Measurements from ENCODE around the gene NEURL3.

NEURL3 gene

GRCh38 chr2:96509114-96509846 is 4.1 kb upstream of the NEURL3 start:
- H3K9me3 ChIP-seq (ENCODE audit: control insufficient read depth, insufficient read depth, low read length) = no peaks in the 10 kb centered on the region
- peak overlapping the region; percentile 54 for H3K9ac ChIP-seq (ENCODE audit: low read depth, low read length)
- H3K27me3 ChIP-seq (ENCODE audit: control insufficient read depth, insufficient read depth, low read length) = peaks cover 22% of the 10 kb centered on the region
- no peaks in the 10 kb centered on the region for H3K36me3 ChIP-seq (ENCODE audit: control insufficient read depth, insufficient read depth, low read length)
- H3K4me1 ChIP-seq (ENCODE audit: control insufficient read depth, insufficient read depth, low read length) = no peaks in the 10 kb centered on the region
- H3K4me3 ChIP-seq (ENCODE audit: low read depth, low read length) = peak overlapping the region; percentile 55

GRCh38 chr2:96508521-96509113 is 3.5 kb upstream of the NEURL3 start:
- H3K4me3 ChIP-seq (ENCODE audit: low read depth, low read length) = peak overlapping the region; percentile 30
- H3K9ac ChIP-seq (ENCODE audit: low read depth, low read length) = no peak overlapping the region
- H3K4me1 ChIP-seq (ENCODE audit: control insufficient read depth, insufficient read depth, low read length) = no peaks in the 10 kb centered on the region

GRCh38 chr2:96507957-96508520 is 2.9 kb upstream of the NEURL3 start:
- no peaks in the 10 kb centered on the region for H3K36me3 ChIP-seq (ENCODE audit: control insufficient read depth, insufficient read depth, low read length)
- H3K4me1 ChIP-seq (ENCODE audit: control insufficient read depth, insufficient read depth, low read length) = no peaks in the 10 kb centered on the region
- H3K9ac ChIP-seq (ENCODE audit: low read depth, low read length) = no peak overlapping the region
- H3K4me3 ChIP-seq (ENCODE audit: low read depth, low read length) = peak overlapping the region; percentile 30
- H3K9me3 ChIP-seq (ENCODE audit: control insufficient read depth, insufficient read depth, low read length) = no peaks in the 10 kb centered on the region
- peaks cover 22% of the 10 kb centered on the region for H3K27me3 ChIP-seq (ENCODE audit: control insufficient read depth, insufficient read depth, low read length)

More at GRCh38 chr2:96508521-96509113, 3.5 kb upstream of the NEURL3 start:
- Histone ChIP-seq H3K9me3 (ENCODE audit: control insufficient read depth, insufficient read depth, low read length) (no peaks in the 10 kb centered on the region), H3K36me3 (ENCODE audit: control insufficient read depth, insufficient read depth, low read length) (no peaks in the 10 kb centered on the region), H3K27me3 (ENCODE audit: control insufficient read depth, insufficient read depth, low read length) (peaks cover 22% of the 10 kb centered on the region)

- H3K36me3 ChIP-seq (ENCODE audit: control insufficient read depth, insufficient read depth, low read length) = no peaks in the 10 kb centered on the region
These were observed 1.7 kb upstream of the NEURL3 start for GRCh38 chr2:96506907-96507240.

GRCh38 chr2:96506016-96506906 is 1.1 kb upstream of the NEURL3 start:
- Histone ChIP-seq H3K27me3 (ENCODE audit: control insufficient read depth, insufficient read depth, low read length) (peaks cover 22% of the 10 kb centered on the region), H3K9me3 (ENCODE audit: control insufficient read depth, insufficient read depth, low read length) (no peaks in the 10 kb centered on the region), H3K4me1 (ENCODE audit: control insufficient read depth, insufficient read depth, low read length) (peaks cover 2% of the 10 kb centered on the region), H3K4me3 (ENCODE audit: low read depth, low read length) (no peak overlapping the region), H3K9ac (ENCODE audit: low read depth, low read length) (no peak overlapping the region), H3K36me3 (ENCODE audit: control insufficient read depth, insufficient read depth, low read length) (no peaks in the 10 kb centered on the region)

More at GRCh38 chr2:96506907-96507240, 1.7 kb upstream of the NEURL3 start:
- Histone ChIP-seq H3K27me3 (ENCODE audit: control insufficient read depth, insufficient read depth, low read length) (peaks cover 22% of the 10 kb centered on the region), H3K9me3 (ENCODE audit: control insufficient read depth, insufficient read depth, low read length) (no peaks in the 10 kb centered on the region), H3K4me1 (ENCODE audit: control insufficient read depth, insufficient read depth, low read length) (peaks cover under 1% of the 10 kb centered on the region), H3K9ac (ENCODE audit: low read depth, low read length) (no peak overlapping the region), H3K4me3 (ENCODE audit: low read depth, low read length) (no peak overlapping the region)

DNA sequence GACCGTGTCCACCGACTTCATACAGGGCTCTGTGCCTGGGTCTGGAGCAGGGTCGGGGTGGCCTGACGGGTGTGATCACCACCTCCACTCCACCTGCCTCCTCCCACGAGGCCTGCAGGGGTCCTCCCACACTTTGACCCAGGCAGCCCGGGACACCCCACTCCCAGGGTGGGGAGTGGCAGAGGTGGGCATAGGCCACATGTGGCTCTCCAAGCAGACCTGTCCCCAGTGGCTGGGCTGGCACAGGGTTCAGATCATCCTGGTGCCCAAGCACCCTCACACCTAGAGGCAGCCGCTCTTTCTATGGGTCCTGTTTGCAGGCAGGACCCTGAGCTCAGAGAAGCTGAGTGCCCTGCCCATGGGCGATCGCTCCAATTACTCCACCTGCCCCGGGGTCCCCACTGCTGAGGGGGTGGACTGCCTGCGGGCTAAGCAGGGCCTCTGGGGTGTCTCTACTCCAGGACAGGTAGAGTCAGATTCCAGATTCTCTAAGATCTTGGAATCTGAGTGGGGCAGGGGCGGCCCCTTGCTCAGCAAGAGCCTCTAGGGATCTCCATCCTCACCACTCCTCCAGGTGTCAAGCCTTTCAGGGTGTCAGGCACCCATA is 1.4 kb downstream of the NEURL3 start:
- Histone ChIP-seq H3K36me3 (ENCODE audit: control insufficient read depth, insufficient read depth, low read length) (no peaks in the 10 kb centered on the region), H3K27me3 (ENCODE audit: control insufficient read depth, insufficient read depth, low read length) (peaks cover 4% of the 10 kb centered on the region), H3K9me3 (ENCODE audit: control insufficient read depth, insufficient read depth, low read length) (no peaks in the 10 kb centered on the region), H3K4me3 (ENCODE audit: low read depth, low read length) (no peak overlapping the region), H3K4me1 (ENCODE audit: control insufficient read depth, insufficient read depth, low read length) (peaks cover 2% of the 10 kb centered on the region), H3K9ac (ENCODE audit: low read depth, low read length) (no peak overlapping the region)

GRCh38 chr2:96502891-96503636 is 2.1 kb downstream of the NEURL3 start:
- Histone ChIP-seq H3K9me3 (ENCODE audit: control insufficient read depth, insufficient read depth, low read length) (no peaks in the 10 kb centered on the region), H3K27me3 (ENCODE audit: control insufficient read depth, insufficient read depth, low read length) (no peaks in the 10 kb centered on the region), H3K4me1 (ENCODE audit: control insufficient read depth, insufficient read depth, low read length) (peaks cover 2% of the 10 kb centered on the region), H3K4me3 (ENCODE audit: low read depth, low read length) (no peak overlapping the region), H3K9ac (ENCODE audit: low read depth, low read length) (no peak overlapping the region), H3K36me3 (ENCODE audit: control insufficient read depth, insufficient read depth, low read length) (no peaks in the 10 kb centered on the region)

- no peaks in the 10 kb centered on the region for H3K27me3 ChIP-seq (ENCODE audit: control insufficient read depth, insufficient read depth, low read length)
- H3K4me3 ChIP-seq (ENCODE audit: low read depth, low read length) = no peak overlapping the region
- H3K9me3 ChIP-seq (ENCODE audit: control insufficient read depth, insufficient read depth, low read length) = no peaks in the 10 kb centered on the region
- H3K9ac ChIP-seq (ENCODE audit: low read depth, low read length) = no peak overlapping the region
- H3K36me3 ChIP-seq (ENCODE audit: control insufficient read depth, insufficient read depth, low read length) = no peaks in the 10 kb centered on the region
- H3K4me1 ChIP-seq (ENCODE audit: control insufficient read depth, insufficient read depth, low read length) = peaks cover 2% of the 10 kb centered on the region
These were observed 3.0 kb downstream of the NEURL3 start for GRCh38 chr2:96501886-96502810.

DNA sequence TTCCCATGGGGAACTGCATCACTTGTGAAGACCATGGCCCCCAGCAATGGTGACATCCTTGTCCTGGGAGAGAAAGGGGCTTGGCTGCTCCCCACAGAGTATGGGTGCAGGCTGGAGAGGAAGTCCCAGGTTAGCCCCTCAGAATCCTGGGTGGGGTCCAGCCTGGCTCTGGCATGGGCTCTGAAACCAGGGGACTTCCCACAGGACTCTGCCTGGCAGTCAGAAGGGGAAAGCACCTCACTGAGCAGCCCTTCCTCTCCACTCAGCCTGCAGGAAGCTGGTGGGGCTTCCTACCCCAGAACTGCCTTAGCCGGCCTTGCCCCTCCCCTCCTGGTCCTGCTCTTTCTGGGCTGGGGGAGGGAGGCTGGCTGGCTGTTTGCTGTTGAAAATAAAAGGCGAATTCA is 3.7 kb downstream of the NEURL3 start:
- H3K4me3 ChIP-seq (ENCODE audit: low read depth, low read length) = no peak overlapping the region
- no peaks in the 10 kb centered on the region for H3K9me3 ChIP-seq (ENCODE audit: control insufficient read depth, insufficient read depth, low read length)
- no peak overlapping the region for H3K9ac ChIP-seq (ENCODE audit: low read depth, low read length)
- H3K4me1 ChIP-seq (ENCODE audit: control insufficient read depth, insufficient read depth, low read length) = peaks cover 2% of the 10 kb centered on the region
- no peaks in the 10 kb centered on the region for H3K27me3 ChIP-seq (ENCODE audit: control insufficient read depth, insufficient read depth, low read length)
- no peaks in the 10 kb centered on the region for H3K36me3 ChIP-seq (ENCODE audit: control insufficient read depth, insufficient read depth, low read length)

DNA sequence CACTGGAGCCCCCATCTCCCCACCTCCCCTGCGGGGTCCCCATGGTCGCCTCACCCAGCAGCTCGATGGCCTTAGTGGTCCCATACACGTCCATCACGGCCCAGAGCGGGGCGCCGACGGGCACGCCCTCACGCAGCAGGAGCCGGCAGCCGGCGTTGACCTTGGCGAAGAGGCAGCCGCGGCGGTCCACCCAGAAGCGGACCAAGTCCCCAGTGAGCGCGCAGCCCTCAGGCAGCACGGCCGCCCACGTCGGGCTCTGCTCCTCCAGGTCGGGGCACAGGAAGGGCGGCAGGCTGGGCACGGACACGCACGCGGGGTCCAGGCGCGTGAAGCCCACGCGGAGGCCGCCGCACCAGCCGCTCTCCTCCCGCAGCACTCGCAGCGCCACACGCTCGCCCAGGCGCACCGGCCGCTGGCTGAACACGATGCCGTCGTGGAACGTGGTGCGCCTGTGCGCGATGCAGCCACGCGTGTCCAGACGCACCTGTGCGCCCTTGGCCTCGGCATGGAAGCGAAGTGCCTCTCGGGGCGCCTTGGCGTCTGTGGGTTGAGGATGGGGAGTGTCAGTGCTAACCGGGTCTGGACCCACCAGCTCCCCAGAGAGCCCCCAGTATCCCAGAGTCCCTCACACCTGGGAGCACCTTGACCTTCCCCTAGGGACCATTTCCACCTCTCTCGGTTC is 4.6 kb downstream of the NEURL3 start:
- Histone ChIP-seq H3K4me1 (ENCODE audit: control insufficient read depth, insufficient read depth, low read length) (peaks cover 2% of the 10 kb centered on the region), H3K27me3 (ENCODE audit: control insufficient read depth, insufficient read depth, low read length) (no peaks in the 10 kb centered on the region), H3K4me3 (ENCODE audit: low read depth, low read length) (no peak overlapping the region), H3K36me3 (ENCODE audit: control insufficient read depth, insufficient read depth, low read length) (no peaks in the 10 kb centered on the region), H3K9ac (ENCODE audit: low read depth, low read length) (no peak overlapping the region), H3K9me3 (ENCODE audit: control insufficient read depth, insufficient read depth, low read length) (no peaks in the 10 kb centered on the region)

Data from iPS-15b (cell line).